T47D (cell line): ENCODE results near the gene FOXO3.
A peak's percentile ranks its signal among the peaks of the same experiment; 100 is the strongest.

Experiments
- DNase-seq, 2 experiments: peaks; one replicate each; pipeline versions ENCODE4 v3.0.0 to v3.0.0-alpha.2; 2011 to 2012; ENCODE audit warnings: low read depth in 1 of 2, low spot score in 1 of 2
- JUND ChIP-seq: IDR thresholded peaks from 2 replicates; pipeline ENCODE4 v1.6.1; 2012; ENCODE audit warnings: low read depth
- in situ Hi-C: cut with HindIII; loops from 2 replicates; pipeline ENCODE4 v1.10.0; 2016; ENCODE audit warnings: low sequenced_read_pairs, low pct_unique_long_range_greater_than_20kb

FOXO3 gene

DNA sequence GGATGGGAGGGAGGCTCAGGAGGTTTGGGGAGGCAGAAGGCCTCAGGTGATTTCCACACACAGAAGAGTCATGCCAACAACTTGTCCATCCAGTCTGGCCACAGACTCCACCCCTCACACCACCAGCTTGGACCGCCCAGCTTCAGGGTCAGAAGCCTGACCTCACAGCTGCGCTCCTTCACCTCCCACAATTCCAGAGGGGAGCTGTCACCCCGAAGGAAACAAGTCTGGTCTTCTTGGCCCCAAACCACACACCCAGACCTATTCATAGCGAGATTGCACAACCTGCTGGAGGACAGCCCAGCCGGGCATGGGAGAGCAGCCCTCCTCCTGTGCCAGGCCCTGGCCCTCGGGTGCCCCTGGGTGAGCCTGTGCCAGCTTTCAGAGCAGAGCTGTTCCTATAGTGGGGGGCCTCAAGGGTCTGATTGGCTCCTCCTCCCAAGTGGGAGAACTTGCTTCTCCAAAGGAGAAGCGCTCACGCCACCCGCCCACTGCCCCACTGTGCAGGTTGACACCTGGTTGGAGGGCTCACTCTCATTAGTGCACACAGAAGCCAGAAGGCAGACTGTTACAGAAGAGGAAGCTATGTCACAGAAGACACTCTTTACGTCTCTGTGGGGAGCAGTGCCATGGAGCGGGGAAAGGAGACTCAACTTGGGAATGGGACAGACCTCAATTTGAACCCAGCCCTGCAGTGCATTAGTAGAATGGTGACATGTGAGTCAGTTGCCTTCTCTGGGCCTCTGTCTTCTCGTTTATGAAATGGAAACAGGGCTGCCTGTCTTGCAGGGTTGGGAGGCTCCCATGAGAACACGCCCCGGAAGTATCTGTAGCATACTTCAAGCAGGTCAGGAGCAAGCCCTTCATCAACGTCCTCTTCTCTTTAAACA, 128.8 kb downstream of the FOXO3 start:
- in situ Hi-C loops, result no loop called here
- DNase-seq, result peak; percentile 24 to 89
- no peak for TF ChIP-seq JUND

DNA sequence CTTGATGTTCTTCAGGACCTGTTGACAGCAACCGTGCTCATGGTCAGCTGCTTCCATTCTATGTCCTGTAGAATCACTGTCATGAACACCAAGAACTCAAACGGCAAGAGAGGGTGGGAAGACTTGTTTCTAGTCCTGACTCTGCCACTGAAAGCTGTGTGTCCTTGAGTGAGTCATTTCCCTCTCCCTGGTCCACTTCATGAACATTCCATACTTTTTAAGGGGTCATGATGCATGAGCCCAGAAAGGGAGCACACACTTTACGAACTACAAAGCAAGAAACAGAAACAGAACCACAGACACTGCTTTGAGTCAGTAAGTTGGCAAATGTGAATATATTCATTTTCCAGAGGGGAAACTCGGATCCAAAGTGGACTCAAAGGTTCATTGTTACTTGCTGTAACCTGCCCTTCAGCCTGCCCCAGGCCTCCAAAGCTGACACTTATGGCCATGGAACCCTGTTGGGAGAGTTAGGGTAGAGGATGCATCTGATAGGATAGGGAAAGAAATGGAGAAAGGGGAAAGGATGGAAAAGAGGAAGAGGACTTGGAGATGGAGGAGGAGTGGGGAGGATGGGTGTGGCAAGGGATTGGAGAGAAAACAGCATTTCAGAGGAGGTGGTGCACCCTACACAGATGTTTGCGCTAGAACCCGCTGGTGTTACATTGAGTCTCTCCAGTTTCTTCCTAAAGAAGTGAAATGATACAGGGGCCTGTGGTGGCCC, 129.8 kb downstream of the FOXO3 start:
- DNase-seq, result no peak
- TF ChIP-seq JUND, result no peak
- in situ Hi-C loops, result no loop called here

DNA sequence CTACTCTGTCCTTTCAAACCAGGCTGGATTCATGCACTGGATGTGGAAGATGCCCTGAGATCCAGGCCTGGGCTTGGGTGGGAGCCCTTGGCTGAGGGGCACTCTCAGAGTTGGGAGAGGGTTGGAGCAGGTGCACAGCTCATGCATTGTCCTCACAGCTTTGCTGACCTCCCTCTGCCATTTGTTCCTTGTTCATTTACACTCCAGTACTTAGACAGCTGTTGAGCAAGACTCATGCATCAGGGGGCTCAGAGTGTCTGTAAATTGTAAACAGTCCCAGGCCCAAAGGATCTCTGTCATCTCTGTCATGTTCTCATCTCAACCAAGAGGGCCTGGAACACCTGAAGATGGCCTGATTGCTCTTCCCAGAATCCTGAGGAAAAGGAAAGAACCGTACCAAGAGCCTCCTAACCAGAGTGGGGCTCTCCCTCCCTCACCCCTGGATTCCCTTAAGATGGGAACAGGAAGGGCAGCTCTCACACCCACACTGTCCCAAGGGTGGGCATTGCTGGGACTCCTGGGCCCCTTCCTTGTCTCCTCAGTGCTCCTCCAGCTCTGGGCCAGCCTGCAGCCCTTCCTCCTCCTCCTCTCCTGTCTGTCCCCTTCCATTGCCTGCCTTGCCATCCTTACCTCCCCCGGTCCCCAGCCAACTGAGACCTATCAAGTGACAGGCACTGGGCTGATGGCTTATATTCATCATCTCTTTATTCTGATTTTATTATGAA, 132.9 kb downstream of the FOXO3 start:
- TF ChIP-seq JUND, result no peak
- DNase-seq, result no peak
- in situ Hi-C loops, result no loop called here

DNA sequence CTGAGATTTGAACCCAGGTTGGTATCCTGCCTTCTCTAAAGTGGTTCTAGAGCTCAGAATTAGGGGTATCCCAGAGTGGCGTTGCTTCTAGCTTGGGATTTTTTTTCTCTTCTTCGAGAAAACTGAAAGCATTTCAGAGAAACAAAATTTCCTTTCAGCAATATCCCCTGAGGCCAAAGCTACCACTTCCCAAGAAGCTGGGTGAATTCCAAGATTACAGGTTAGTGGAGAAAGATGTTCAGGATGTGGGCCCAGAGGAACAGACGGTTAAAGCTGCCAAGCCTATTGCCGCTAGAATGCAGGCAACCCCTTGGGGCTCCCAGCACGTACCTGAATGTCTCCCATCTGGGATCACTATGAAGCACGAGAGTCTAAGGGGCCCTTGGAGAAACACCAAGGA, 134.1 kb downstream of the FOXO3 start:
- no peak for TF ChIP-seq JUND
- DNase-seq, result no peak
- in situ Hi-C loops, result no loop called here

DNA sequence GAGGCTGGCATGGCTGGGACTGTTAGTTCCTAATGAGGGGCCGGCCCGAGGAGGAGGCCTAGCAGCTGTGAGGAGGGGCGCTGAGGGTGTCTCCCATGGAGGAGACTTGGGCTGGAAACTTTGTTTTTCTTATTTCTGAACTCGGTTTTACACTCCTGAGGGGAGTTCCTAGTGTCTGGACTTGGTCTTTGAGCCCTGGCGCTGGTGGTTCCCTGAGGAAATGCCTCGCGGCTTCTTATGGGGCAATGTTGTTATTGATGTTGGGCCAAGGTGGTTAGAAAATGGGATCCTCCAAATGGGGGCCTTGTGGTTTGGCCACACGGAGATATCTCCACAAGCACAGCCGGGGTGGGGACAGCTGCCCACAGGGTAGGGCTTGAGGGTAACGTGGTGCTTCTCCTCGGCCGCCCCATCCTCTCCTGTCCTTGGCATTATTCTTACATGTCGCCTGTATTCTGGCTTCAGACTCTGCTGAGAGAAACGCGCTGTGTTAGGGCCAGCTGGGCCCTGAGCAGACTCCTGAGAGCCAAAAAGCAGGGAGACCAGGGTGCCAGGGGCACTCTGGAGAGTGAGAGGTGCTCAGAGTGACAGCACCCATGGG, 136.9 kb downstream of the FOXO3 start:
- no peak for TF ChIP-seq JUND
- no peak for DNase-seq
- in situ Hi-C loops, result no loop called here

DNA sequence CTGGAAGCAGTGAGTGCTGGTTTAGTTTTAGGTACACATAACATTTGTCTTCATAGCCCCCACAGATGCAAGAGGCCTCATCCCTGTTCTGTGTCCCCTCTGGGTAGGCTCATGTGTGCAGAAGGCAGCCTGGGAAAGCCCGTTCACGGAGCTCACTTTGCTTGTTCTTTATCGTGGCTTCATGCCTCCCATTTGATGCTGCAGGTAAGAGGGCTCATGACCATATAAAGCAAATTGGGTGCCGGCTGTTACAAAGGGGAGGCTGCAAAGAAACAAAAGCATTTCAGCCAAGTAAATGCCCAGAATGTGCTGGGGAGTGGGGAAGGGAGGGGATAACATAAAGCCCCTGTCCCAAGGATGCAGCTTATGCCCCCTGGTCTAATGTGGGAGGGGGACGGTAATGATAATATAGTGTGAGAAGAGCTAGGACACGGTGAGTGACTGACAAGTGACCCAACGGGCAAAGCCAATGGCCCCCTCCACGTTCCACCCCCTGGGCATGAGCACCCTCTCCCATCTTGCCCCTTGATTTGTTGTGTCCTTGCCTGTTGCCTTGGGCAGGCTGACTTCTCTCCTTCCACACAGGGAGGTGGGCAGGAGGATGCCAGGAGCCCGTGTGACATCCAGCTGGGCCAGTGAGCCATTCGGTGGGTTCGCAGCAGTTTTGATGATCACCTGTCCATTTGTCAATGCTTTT, 138.0 kb downstream of the FOXO3 start:
- no peak for DNase-seq
- in situ Hi-C loops, result no loop called here
- TF ChIP-seq JUND, result no peak

DNA sequence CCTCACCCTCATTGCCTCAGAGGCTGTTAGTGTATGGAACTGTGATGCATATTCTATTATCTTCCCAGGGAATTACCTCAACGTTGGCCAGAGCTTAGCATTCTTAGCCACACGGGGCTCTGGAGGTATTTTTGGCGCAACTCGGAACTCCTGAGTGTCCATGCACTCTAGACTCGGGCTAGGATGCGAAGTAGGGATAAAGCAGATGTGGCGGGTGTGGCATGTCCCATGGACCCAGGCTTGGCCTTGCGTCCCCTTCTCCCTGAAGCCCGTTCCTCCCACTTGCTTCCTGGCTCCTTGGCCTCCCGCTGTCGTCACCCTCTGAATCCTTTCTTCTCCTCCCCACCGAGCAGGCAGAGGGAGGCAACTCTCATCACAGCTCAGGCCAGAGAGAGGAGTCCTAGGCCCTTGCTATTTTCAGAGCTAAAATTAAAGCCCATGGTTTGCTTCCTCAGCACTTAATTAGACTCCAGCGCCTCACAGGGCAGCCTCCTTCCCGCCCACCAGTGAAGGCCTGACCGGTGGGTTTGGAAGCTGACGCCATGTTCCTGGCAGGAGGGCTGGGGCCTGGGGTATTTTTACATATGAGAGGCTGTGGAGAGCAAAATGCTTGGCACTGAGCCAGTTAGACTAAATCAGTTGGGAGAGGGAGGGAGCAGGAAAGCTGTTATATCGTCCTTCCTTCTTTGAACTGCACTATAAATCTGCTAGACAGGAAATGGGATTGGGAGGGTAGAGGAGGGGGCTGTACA, 138.7 kb downstream of the FOXO3 start:
- DNase-seq, result no peak
- in situ Hi-C loops, result no loop called here
- no peak for TF ChIP-seq JUND

DNA sequence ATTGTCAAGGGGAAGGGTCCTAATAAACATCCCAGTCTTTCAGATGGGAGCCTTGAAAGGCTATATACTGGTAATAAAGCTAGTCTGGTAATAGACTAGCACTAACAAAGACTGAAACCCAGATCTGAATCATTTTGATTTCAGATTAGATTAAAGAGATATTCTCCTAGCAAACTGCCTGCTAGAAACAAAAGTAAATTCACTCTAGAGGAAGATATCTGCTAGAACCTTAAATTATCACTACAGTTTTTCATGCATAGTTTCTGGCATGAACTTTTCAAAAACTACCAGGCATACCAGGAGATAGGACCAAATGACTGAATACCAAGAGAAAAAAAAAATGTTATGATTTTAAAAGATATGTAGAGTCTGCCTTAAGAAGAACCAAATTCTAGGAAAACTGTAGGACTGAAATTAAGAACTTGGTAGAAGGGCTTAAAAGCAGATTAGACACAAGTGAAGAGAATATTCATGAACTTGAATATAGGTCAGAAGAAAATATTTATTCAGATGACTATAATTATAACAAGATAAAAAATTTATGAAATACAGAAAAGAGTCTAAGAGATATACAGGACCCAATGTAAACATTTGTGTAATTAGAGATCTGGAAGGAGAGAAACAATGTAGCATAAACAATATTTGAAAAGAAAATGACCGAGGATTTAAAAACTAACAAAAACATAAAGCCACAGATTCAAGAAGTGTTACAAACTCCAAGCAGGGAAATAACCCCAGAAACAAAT, 141.6 kb downstream of the FOXO3 start:
- TF ChIP-seq JUND, result no peak
- in situ Hi-C loops, result no loop called here
- DNase-seq, result no peak

DNA sequence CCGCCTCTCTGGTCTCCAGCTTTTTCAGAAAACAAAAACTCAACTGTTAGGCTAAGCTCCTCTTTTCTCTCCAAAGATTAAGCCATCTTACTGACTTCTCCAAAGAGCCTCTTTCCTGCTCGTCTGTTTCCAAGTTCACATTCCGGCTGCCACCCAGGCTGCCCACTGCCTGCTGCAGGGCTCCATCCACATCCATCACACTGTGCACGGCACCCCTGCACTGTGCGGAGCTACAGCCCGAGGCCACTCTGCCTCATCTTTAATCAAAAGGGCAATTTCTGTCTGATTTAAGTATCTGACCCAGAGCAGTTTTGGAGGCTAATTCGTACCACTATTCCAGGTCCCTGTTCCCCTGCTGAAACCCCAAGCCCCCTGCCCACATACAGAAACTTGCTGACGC, 145.9 kb downstream of the FOXO3 start:
- in situ Hi-C loops, result no loop called here
- TF ChIP-seq JUND, result no peak
- no peak for DNase-seq

DNA sequence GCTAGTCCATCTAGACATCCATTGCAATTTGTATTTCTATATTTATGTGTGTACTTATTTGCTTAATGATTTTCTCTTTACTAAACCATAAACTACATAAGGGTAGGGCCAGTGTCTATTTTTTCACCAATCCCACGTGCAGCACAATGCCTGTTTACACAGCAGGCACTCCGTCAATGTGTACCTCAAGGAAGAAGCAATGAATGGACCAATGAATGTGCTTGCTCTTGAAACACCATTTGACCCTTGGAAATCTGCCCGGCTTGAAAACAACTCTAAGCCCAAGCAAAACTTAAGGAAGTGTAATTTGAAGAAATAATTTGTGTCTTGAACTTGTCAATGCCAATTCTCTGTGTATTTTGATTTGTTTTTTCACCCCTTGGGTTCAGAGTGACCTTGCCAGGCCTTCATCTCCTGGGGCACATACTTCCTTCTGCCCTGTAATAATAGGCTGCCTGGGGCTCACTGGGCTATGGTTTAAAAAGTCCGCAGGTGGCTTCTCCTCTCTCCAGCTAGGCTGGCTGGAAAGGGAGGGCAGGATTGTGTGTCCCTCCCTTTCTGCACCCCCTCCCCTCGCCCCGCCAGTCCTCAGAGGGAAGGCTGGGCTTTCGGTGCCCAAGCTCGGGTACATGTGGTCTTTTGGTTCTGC, 146.7 kb downstream of the FOXO3 start:
- TF ChIP-seq JUND, result no peak
- in situ Hi-C loops, result no loop called here
- peak; percentile 9 to 95 for DNase-seq
